GM12873 (cell line): Measurements from ENCODE around the gene SHQ1.

Experiments
- TF ChIP-seq, protein P1 (sequence below): IDR thresholded peaks from 2 replicates; pipeline ENCODE4 v1.5.1; 2012; ENCODE audit warnings: low read depth, mild to moderate bottlenecking, moderate library complexity, low read length, control low read depth; ENCODE audit not compliant: insufficient read depth; ENCODE audit errors: missing control alignments

The SHQ1 gene

DNA sequence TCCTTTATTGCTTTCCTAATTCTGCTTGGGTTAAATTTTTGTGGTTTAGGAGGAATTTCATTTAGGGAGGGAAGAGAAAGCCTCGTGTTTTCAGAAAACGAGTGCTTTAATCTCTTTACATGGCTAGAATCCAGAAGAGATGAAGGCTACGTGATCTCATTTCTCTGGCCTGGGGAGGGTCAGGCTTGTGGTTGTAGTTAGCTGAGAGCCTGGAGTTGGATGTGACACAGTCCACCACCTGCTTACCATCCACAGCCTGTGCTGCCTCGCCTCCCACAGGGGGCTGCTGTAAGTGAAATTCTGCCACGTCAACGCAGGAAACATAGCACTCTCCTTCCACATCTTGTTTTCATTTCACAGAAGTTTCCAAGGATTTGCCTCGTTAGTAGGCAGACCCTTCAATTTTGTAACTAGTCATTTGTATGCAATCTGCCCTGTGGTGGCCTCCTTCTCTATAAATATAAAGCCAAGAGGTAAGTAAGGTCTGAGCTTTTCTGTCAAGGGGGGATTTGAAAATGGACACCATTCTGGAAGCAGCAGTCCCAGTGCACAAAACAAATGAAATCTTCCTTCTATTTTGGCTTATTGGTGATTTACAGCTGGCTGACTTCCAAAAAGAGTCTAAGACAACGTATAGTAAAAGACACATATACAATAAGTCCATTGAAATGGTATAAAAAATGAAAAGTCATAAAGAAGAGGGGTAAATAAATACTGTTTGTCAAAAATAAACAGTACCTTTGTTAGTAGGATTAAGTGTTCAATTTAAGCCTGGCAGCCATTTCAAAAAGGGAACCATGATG lies 43.0 kb upstream of the SHQ1 start:
- TF ChIP-seq, protein P1, sequence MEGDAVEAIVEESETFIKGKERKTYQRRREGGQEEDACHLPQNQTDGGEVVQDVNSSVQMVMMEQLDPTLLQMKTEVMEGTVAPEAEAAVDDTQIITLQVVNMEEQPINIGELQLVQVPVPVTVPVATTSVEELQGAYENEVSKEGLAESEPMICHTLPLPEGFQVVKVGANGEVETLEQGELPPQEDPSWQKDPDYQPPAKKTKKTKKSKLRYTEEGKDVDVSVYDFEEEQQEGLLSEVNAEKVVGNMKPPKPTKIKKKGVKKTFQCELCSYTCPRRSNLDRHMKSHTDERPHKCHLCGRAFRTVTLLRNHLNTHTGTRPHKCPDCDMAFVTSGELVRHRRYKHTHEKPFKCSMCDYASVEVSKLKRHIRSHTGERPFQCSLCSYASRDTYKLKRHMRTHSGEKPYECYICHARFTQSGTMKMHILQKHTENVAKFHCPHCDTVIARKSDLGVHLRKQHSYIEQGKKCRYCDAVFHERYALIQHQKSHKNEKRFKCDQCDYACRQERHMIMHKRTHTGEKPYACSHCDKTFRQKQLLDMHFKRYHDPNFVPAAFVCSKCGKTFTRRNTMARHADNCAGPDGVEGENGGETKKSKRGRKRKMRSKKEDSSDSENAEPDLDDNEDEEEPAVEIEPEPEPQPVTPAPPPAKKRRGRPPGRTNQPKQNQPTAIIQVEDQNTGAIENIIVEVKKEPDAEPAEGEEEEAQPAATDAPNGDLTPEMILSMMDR: no peak

DNA sequence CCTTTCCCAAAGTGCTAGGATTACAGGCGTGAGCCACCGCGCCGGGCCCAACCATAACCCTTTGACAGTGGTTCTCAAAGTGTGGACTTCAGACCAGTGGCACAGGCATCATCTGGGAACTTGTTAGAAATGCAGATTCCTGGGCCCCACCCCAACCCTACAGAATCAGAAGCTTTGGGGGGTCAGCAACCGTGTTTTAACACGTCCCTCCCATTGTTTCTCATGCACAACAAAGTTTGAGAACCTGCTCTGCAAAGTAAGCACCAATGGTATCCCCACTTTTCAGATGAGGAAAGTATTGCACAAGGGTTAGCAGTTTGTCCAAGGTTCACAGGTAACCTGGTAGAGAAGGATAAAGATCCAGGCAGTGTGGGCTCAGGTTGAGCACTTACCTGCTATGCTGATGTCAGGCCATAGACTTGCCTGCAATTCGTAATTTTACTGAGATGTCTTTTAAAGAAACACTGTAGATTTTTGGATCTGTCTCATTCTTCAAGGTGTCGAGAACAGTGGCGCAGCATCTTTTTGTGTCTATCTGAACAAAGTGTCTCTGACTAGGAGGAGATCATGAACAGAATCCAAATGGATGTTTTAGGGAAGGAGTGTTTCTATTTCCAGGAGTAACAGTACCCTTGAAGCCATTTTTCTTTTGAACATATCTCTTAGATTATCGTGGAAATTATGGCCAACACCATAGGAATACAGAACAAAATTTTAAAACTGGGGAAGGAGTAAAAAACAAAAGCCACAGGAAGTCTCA lies 42.1 kb upstream of the SHQ1 start:
- TF ChIP-seq, protein P1: no peak

DNA sequence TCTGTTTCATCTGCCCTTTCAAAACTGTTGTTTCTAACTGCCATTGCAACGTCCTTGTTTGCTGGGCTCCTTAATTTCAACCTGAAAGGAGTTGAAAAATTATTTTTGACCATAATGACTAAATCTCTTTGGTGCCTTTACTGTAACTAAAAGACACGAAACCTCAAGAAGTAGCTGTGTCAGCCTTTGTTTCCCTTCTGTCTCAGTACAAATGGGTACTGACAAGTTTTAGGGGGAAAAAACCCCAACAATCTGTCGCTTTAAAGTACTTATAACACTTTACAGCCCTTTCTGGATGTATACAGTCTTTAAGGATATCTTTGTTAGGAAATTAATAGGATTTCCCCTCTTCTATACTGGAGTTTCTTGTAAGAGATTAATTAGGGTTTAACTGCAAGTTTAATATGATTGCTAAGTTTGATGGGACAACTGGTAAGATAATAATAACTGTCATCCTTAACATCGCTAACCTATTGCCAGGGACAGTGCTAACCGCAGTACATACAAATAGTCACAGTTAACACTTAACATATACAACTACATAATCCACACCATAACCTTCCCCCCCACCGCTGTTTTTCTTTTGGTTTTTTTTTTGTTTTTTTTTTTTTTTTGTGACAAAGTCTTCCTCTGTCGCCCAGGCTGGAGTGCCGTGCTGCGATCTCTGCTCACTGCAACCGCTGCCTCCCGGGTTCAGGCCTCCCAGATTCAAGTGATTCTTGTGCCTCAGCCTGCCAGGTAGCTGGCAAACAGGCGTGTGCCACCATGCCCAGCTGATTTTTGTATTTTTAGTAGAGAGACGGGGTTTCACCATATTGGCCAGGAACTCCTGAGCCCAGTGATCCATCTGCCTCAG lies 41.3 kb upstream of the SHQ1 start:
- TF ChIP-seq, protein P1: no peak

DNA sequence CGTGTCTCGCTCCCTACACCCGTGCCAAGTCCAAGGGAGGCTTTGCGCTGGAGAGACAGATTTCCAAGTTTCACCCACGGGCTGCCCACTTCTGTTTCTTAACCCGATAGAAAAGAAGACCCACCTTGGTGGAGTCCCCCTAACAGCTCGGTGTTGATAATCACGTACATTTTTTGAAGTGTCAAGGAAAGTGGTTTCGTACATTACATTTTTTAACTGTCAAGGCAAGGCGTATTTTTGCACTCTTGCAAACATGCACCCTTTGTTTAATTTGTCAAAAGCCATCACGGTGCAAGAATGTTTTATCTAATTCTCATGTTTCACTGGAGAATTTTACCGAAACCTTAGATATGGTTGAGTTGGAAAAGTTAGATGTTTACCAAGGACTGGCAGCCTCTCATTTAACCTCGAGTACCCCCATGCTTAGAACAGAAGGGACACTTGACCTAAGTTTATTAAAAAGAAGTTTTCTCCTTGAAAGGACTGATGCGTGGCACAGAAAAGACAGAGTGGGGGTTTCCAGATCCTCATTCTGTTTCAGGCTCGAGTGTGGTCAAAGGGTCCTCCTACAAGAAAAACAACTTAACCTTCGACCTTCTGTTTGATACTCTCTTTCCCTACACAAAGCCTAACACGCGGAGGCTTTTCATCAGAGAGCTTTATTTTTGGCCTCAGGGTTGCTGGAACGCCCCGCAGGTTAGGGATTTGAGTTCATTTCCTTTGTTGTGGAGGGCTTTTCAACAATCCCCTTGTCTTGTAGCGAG lies 40.5 kb upstream of the SHQ1 start:
- TF ChIP-seq, protein P1: no peak

DNA sequence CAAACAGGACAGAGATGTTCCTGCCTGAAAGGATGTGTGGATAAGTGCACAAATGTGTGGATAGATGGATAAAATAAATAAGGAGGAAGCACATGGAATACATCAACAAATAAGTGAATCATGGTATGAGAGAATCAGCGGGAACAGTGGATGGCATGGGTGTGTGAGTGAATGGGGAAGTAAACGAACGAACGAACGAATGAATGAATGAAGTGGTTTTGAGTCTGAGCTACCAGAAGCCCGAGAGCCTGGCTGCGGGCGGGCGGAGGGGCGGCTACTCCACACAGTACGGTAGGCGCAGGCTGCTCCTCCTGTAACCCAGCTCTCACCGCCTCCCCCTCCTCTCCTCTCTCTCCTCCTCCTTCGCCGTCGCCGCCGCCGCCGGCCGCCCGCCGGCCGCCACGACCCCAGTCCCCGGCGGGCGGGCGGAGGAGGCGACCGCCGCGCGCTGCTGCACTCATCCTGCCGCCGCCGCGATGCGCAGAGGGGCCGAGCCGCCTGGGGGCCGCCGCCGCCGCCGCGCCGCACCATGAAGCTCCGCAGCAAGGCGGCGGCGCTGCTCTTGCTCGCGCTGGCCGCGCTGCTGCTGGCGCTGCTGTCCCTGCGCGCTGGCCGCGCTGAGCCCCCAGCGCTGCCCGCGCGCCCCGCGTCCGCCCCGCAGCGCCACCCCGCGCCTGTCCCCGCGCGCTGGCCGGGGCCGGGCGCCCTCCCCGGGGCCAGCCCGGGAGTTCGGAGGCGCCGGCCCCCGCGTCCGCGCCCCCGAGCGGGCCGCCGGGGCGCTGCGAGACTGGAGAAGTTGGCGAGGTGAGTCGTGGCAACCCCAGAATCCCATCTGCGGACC lies 39.7 kb upstream of the SHQ1 start, which contains the start of gene GXYLT2:
TSS of gene GXYLT2 (plus strand) at position 342 of the 841 bp plus-strand sequence. CDS start at position 530, 188 bp downstream.
- TF ChIP-seq, protein P1: no peak

DNA sequence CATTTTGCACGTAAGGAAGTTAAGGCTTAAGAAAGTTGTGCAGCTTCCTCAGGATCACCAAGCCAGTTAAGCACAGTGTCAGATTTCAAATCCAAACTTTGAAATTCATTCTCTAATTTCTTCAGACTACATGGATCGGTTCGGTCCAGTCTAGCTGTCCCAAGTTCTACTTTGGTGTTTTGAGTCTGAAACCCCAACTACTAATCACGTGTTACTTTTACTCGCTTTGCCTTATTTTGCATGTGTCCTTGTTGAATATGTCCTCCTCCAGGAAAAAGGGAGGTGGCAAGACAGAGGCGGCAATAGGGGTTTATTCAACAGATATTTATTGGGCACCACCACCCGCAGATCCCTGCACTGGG lies 39.1 kb upstream of the SHQ1 start:
- TF ChIP-seq, protein P1: no peak
